Stimulated activated effector memory CD8-positive, alpha-beta T cell treated with anti-CD3 and anti-CD28 coated beads, Interleukin-12 subunit alpha, Interleukin-12 subunit beta, amount 100 ng/mL, for 72 hours (primary cell): Measurements from ENCODE around the gene JARID2.

Experiments used
- ATAC-seq: fragments of 150-1000 bp; cut with Tn5 transposase; 2 replicates; pipeline ENCODE4 v1.10.0; 2021
- DNase-seq, 2 donors: peaks; one replicate each; pipeline ENCODE4 v3.0.0; 2021 to 2022; ENCODE audit warnings: low spot score in 2 of 2
- H3K27ac Mint-ChIP-seq: one replicate; pipeline ENCODE4 v1.8.0; 2022; ENCODE audit warnings: mild to moderate bottlenecking, mixed read lengths
- H3K36me3 Mint-ChIP-seq: one replicate; pipeline ENCODE4 v1.8.0; 2022; ENCODE audit warnings: mild to moderate bottlenecking, mixed read lengths
- H3K4me1 Mint-ChIP-seq: one replicate; pipeline ENCODE4 v1.8.0; 2022; ENCODE audit warnings: mixed read lengths
- H3K4me3 Mint-ChIP-seq: one replicate; pipeline ENCODE4 v1.8.0; 2022; ENCODE audit warnings: mild to moderate bottlenecking, mixed read lengths
- H3K9me3 Mint-ChIP-seq: one replicate; pipeline ENCODE4 v1.8.0; 2022; ENCODE audit warnings: mixed read lengths

The JARID2 gene

DNA sequence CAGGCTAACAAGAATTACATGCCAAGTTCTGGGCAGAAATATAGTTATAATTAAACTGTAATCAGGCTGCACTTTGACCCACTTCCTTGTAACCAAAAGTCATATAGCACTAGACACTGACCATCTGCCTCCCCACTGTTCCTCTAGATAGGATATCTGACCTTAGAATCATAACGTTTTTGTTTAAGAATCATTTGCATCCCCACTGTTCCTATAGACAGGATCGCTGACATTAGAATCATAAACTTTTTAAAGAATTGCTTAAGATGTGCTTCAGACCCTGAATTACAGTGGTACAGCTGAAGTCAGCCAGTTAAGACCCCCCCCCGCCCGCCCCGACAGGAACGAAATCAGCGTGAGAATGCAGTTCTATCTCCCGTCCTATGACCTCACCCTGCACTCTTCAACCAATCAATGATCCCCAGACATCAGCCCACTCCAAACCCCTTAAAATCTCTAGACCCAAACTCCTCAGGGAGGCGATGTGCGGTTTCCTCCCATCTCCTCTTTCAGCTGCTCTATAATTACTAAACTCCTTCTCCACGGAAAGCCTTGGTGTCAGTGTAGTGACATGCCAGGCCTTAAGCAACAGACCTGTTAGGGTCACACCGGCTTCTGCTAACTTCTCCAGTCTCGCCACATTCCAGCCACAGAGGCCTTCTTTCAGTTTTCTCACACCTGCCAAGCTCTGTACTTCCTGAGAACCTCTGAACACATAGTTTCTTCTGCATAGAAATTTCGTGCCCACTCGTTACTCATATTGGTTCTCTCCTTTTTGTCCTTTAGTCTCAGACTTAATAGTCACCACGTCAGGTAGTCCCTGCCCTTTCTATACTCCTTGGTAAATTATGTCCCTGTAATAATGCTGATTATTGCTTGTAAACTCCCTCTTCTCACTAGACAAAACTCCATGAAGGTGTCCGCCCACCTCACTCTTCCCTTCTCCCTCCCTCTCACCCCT is 323.4 kb downstream of the JARID2 start:
- Mint-ChIP-seq H3K27ac (no peak overlapping the region), H3K9me3 (no peaks in the 10 kb centered on the region), H3K36me3 (no peaks in the 10 kb centered on the region), H3K4me1 (peaks cover 11% of the 10 kb centered on the region), H3K4me3 (no peak overlapping the region)
- ATAC-seq (no peak), DNase-seq (no peak)

DNA sequence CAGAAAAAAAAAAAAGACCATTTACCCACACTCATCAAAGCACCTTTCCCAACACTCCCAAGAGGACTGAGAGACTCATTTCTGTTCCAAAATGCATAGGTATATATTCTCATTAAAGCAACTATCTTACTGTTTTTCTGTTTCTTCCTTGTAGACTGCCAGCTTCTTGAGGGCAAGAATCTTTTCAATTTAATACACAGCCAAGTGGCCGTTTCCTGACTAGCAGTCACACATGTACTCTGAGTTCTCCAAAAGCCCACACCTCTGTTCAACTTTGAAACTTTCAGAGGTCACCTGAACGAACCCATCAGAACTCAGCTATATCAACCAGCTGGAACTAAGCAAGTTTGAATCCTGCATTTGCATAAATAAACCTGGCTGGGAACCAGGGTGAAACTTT is 324.3 kb downstream of the JARID2 start:
- Mint-ChIP-seq H3K27ac (no peak overlapping the region), H3K9me3 (no peaks in the 10 kb centered on the region), H3K4me1 (peaks cover 11% of the 10 kb centered on the region), H3K36me3 (no peaks in the 10 kb centered on the region), H3K4me3 (no peak overlapping the region)
- DNase-seq (no peak), ATAC-seq (no peak)
